Measurements from ENCODE around the gene GSS.
"Not testable (repeated sequence)": the region's sequence is repeated elsewhere in the genome, so short reads cannot be mapped to it uniquely, and the experiment has no call there.

Gene GSS

GRCh38 chr20:34896086-34896621 lies 59.5 kb downstream of the GSS start:
- no peak for DNase-seq

- DNase-seq: no peak
Measured at GRCh38 chr20:34895465-34895864, 60.1 kb downstream of the GSS start.

DNA sequence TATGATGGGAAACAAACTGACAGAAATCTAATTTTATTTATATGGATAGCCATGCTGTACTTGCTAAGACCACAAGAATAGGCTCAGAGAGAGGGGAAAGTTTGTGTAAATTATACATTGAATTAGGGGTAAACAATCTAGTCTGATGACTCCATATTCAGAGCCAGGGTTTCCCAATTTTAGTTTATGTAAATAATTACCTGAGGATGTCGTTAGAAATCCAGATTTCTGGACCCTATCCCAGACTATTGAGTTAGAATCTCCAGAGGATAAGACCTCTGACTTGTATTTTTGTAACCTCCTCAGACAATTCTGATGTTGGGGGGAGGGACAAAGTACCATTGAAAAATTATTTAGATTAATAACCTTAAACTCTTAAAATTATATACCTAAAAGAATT lies 60.9 kb downstream of the GSS start:
- DNase-seq: no peak

GRCh38 chr20:34892671-34893070 lies 62.9 kb downstream of the GSS start:
- DNase-seq: no peak

GRCh38 chr20:34891166-34892062 lies 64.2 kb downstream of the GSS start:
- no peak for DNase-seq

DNA sequence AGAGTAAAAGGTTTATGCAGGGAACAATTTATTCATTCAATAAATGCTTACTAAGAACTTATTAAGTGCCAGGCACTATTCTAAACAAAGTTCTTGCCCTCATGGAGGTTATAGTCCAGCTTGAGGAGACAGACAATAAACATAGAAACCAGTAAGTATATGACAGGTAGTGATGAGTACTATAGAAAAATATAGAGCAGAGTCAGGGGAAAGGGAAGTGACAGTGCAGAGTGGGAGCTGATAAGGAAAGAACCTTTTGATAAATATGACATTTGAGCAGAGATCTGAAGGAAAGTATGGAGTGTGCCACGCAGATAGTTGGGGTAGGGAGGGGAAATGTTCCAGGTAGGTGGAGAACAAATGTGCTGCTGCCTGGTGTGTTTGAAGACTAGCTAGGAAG lies 67.1 kb downstream of the GSS start:
- no peak for DNase-seq

GRCh38 chr20:34887023-34887422 lies 68.6 kb downstream of the GSS start:
- no peak for DNase-seq

- DNase-seq: no peak
Measured at GRCh38 chr20:34886122-34886521, 69.5 kb downstream of the GSS start.

DNA sequence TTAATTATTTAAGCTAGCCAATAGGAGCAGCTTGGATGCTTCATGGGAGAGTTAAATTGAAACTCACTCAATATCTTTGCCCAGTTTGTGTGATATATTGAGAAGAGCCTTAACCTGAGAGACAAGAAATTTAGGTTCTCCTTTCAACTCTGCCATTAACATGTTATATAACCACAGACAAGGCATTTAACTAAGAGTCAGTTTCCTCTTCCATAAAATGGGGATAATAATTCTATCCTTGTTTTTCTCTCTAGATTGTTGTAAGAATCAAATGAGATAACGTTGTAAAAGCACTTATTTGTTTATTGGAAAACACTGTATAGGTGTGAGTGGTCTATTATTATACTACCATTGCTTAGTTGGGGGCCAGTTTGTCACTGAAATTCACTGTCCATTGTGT lies 71.3 kb downstream of the GSS start:
- no peak for DNase-seq

DNA sequence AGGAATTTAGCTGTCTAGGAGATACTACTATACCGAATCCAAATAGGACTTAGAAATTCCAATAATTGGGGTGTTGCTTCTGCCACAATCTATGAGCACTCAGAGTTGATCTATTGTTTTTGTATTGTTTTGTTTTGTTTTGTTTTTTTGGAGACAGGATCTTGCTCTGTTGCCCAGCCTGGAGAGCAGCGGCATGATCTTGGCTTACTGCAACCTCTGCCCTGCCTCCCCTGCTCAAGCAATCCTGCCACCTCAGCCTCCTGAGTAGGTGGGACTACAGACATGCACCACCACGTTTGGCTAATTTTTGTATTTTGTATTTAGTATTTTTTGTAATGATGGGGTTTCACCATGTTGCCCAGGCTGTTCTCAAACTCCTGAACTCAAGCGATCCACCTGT lies 71.8 kb downstream of the GSS start:
- DNase-seq: no peak

- DNase-seq: no peak
Measured at GRCh38 chr20:34883087-34883688, 72.4 kb downstream of the GSS start.

- no peak for DNase-seq
Measured at GRCh38 chr20:34881689-34882088, 73.9 kb downstream of the GSS start.

DNA sequence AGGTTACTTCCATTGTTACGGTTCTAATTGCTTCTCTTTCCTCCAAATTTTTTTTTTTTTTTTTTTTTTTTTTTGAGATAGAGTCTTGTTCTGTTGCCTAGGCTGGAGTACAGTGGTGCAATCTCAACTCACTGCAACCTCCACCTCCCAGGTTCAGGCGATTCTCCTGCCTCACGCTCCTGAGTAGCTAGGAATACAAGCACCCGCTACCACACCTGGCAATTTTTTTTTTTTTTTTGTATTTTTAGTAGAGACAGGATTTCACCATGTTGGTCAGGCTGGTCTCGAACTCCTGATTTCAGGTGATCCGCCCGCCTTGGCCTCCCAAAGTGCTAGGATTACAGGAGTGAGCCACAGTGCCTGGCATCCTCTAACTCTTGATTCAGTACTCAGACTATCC lies 74.6 kb downstream of the GSS start:
- DNase-seq: not testable (repeated sequence)

GRCh38 chr20:34880215-34880850 lies 75.3 kb downstream of the GSS start:
- DNase-seq: no peak
